GM19395 (cell line): ENCODE results near the gene CHST5.
"Not testable (repeated sequence)": the region's sequence is repeated elsewhere in the genome, so short reads cannot be mapped to it uniquely, and the experiment has no call there.

Experiments
- ATAC-seq: cut with Tn5 transposase; IDR thresholded peaks from one replicate; pipeline ENCODE4 v1.9.1; 2021; ENCODE audit warnings: mild to moderate bottlenecking, moderate library complexity; ENCODE audit not compliant: unreplicated experiment

The CHST5 gene

DNA sequence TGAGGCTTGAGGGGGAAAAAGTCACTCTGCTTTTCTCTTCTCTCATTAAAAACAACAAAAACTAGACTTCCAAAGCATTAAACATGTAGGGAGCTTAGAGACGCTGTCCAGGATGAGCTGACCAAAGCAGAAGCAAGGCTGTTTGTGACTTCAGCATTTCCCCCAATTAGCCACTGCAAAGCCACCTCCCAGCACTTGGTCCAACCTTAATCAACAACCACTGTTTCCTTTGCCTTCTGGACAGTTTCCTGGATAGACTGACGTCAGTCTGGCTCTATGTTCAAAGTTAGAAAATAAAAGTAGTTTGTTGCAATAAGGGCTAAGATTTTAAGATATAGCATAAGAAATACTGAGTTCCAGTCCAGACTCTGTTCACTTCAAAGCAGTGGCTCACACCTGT, 17.0 kb upstream of the CHST5 start:
- ATAC-seq, result no peak

DNA sequence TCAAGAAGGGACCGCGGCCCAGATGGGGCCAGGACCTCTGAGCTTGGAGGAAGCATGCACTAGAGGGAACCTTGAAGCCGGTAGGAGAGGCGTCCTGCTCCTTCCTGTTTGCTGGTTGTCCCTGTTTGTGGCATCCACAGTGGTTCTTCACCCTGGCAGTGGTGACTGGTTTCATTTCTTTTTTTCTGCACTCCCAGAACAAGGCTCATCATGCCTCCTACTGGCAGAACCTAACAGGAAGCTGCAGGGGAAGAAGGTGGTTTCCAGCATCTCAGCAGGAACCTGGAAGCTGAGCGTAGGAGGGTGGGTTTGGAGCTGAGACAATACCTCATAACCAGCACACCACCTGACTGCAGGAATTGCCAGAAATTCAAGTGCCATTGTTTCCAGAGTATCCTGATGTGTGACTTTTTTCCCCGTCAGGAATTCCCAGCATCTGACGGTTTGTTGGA, 14.3 kb upstream of the CHST5 start:
- ATAC-seq, result peak; percentile 88

DNA sequence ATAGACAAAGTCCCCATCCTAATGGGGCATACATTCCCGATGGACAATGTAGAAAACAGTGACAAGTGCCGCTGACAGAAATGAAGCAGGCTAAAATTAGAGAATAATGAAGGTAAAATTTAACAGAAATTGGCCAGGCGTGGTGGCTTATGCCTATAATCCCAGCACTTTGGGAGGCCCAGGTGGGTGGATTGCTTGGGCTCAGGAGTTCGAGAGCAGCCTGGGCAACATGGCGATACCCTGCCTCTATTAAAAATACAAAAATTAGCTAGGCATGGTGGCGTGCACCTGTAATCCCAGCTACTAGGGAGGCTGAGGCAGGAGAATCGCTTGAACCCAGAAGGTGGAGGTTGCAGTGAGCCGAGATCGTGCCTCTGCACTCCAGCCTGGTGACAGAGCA, 12.5 kb upstream of the CHST5 start:
- ATAC-seq, result not testable (repeated sequence)

DNA sequence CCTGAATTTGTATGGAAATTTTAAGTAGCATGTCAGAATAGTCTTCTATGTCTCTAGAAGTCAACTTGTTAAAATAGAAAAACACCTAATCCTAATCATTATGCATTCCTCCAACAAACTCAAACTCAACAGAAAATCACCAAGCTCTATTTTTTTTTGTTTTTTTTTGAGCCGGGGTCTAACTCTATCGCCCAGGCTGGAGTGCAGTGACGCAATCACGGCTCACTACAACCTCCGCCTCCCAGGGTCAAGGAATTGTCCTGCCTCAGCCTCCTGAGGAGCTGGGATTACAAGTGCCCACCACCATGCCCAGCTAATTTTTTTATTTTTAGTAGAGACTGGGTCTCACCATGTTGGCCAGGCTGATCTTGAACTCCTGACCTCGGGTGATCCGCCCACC, 10.4 kb upstream of the CHST5 start:
- ATAC-seq, result no peak

DNA sequence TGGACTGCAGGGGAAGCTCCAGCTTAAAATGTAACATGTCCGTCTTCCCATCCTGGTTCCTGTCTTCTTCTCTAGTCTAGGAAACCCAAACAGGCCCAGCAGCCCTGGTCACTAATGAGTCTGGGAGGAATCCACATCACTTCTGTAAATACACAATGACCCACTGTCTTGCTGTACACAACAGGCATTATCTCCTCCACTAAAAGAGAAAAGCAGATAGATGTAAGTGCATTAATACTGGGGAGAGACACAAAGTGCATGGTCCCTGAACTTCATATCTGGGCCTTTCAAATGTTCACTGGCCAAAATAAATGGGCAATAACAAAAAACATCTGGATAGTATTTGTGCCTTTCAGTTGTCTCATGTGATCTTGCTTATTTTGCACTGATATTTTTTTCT, 10.0 kb upstream of the CHST5 start:
- not testable (repeated sequence) for ATAC-seq

DNA sequence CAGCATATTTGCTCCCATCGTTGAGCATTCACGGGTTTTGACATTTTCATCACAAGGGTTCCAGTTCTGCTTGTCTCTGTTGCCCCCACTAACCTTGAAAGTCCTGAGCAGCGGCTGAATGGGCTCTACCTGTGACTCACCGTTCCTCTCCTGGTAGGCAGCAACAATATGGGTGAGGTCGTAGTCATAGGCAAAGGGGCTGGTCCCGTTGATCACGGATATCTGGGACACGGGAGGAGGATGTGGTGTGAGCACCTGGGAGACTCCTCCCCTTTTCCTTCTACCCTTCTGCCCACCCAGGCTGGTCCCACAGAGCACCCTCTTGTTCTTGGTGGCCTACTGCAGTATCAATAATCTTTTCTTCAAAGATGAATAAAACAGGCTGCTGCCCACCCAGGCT, 6.6 kb upstream of the CHST5 start:
- ATAC-seq, result not testable (repeated sequence)

DNA sequence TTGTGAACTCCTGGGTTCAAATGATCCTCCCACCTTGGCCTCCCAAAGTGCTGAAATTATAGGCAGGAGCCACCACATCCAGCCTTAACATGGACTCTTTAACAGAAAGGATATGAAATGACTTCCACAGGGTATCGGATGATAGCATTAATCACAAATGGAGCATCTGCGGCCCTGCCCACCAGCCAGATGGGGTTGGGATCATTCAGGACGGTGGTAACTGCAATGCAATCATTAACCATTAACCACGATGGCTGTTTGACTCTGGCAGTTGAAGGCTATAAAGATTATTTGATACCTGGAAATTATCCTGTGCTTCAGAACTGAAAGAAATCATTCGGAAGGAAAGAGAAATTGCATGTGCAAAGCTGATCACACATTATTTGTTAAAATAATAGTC, 5.3 kb upstream of the CHST5 start:
- no peak for ATAC-seq

DNA sequence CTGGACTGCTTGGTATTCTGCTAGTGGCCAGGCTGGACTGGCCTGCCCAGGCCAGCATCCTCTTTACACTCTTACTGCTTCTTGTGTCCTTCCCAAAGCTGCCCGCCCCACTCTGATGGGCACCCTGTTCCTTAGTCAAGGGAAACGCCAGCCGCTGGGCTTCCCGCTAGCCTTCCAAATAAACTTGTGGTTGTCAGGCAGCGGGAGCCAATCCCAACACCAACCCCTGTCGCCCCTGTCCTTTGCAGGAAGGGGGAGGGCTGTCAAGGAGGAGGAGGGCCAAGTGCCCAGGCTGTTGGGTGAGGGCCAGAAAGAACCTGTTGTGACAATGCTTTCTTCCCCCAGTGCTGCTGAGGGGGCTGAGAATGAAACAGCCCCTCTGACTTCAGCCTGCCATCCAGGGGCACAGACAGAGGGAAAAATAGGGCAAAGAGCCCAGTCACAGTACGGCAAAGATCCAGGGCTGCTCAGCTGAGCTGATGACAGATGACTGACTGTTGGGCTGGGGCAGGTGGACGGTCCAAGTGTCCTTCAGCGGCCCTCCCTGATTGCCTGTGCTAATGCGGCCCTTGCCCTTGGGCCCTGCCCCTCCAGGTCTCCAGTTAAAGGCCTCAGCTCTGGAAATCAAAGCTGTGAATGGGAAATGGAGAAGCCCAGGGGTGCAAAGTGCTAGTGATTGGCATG, 3.1 kb upstream of the CHST5 start:
- ATAC-seq, result not testable (repeated sequence)

DNA sequence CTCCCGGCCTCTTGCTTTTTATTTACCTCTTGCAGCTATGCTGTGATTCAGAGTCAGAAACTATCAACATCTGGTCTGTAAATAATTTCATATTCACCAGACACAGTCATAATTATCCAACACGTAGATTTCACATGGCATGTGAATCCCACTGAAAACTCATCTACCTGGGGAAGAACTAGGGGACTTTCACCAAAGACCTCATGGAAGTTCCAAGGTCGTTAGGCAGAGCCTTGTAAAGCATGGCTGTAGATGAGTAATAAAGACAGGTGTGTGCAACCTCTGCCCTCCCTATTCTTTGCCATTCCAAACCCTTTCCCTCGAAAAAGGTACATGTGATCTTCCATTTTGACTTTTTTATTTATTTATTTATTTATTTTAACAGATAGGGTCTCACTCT, 1.9 kb upstream of the CHST5 start:
- ATAC-seq, result no peak

DNA sequence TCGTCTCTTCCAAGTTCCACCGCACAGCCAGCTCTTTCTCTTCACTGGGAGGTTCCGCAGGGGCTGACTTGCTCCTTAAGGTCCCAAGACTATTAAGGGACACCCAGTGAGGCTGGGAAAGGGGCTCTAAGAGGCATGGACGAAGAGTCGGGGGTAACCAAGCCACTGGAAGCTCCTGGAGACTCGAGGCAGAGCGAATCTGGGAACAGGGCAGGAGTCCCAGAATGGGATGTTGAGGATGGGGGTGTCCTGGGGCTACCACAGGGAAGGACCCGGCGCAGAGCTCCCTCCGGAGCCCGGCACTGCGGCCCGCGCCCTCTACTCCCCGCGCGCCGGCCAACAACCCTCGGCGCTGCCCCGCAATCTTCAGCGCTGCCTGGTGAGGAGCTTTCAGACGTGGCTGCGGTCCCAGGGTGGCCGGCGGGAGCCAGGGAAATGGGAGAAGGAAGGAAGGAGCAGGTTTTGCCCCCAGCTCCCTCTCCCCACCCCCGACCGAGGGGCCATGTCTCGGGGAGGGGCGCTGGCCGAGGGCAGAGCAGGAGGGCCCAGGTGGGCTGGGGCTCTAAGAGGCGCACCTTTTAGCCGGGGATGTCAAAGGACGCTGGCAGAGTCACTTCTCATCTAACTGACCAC, 581 bp downstream of the CHST5 start:
- no peak for ATAC-seq

DNA sequence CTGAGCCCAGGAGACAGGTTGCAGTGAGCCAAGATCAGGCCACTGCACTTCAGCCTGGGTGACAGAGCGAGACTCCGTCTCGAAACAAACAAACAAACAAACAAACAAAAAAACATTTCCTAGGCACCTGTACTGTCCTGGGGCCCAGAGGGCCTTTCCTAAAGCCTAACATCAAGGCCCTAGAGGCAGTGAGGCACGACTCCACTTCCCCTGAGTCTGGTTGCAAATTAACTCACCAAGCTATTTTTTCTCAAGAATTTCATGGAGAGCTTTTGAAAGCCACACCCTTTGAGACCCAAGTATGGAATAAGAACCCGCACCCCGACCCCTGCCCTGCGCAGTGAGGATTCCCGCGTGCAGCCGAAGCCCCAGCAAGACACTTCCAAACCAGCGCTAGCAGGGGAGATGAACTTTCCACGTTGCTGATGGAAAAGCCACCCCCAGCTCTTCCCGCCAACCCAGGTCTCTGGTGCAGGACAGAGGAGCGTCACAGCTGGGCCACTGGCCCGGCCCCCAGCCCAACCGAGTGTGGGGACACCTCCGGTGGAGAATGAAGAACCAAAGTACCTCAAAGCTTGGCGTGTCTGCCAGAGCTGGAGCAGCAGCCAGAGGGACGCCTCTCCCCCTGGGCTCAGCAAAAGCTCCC, 1.2 kb downstream of the CHST5 start:
- ATAC-seq, result no peak

DNA sequence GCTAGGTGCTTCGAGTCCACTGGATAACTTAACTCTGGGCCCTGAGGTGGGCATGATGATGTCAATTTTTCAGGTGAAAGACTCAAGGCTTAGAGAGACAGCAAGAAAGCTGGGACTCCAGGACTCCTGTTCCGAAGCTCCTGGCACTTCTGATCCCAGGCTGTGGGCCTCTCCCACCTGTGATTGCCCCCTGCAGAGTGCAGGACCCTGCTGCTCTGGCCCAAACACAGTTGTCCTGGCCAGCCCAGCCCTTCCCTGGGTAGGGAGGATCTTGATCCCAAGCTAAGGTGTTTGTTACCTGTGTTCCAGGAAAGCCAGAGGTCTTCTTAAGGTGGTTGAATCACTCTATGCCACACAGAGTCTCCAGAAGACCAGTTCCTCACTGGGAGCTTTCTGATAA, 3.1 kb downstream of the CHST5 start:
- no peak for ATAC-seq

DNA sequence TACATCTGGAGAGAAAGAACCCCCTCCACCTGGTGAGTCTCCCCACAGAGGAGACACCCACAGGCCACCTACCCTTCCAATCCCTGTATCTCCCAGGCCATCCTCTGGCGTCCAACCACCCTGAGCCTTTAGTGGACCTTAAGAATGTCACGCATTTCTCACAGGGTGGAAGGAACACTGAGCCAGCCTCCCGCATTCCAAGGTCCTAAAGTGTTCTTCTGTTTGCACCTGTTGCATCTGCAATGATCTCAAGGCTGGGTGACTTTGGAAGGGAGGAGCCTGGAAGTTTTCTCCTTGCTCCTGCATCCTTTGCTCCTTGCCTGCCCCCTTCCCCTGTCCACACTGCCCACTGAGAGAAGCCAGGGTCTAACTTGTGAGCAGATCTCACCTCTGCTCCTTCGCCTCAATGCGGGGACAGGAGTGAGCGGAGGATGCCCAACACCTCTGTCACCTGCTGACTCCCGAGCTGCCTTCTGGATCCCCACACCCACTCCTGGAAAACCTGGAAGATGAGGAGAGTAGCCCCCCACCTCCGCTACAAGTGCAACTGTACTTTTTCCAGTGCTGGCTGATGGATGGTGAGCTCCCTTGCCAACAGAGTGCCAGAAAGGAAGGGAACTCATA, 3.7 kb downstream of the CHST5 start:
- ATAC-seq, result no peak

DNA sequence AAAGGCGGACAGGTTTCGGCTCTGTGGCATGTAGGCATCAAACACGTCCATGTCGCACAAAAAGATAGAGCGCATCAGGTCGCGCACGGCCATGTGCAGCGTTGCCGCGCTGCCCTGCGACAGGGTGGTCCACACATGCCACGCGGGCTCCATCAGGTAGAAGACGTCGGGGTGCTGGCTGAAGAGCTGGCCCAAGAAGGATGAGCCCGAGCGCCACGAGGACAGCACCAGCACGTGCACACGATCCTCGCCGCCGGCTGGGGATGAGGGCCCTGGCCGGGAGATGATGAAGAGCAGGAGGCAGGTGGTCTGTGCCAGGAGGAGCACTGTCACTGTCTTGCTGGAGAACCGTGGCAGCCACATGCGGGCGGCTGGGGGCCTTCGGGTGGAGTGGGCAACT, 5.9 kb downstream of the CHST5 start:
- ATAC-seq, result no peak

DNA sequence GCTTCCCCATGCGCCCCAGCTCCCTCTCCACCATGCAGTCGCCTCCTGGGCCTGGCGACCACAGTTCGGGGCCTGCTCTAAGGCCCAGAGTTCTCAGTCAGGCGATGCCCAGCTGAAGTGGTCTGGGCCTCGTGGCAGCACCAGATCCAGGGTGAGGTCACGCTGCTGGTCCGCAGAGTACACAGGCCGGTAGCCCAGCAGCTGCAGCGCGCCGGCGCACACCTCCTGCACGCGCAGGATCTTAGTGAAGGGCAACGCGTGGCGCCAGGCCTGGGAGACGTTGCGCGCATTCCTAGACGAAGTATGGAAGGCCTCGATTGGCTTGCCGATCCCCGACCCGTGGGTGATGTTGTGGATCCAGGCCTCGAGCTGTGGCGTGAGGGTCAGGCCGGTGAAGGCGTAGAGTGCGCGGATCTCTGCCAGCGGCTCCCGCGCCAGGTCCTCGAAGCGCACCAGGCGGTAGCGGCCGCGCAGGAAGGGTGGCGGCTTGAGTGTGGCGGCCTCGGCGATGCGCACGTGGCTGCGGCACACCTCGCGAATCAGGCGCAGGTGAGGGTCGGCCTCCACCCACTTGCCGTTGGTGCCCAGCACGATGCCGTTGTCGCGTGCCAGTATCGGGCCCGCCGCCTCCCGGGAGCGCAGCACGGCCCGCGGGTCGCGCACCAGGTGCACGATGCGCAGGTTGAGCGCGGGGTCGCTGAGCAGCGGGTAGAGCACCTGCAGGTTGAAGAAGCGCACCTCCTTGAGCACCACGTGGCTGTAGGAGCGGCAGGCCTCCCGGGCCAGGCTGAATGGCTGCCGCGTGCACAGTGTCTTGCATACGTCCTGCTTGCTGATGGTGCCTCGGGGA, 6.6 kb downstream of the CHST5 start:
- no peak for ATAC-seq

DNA sequence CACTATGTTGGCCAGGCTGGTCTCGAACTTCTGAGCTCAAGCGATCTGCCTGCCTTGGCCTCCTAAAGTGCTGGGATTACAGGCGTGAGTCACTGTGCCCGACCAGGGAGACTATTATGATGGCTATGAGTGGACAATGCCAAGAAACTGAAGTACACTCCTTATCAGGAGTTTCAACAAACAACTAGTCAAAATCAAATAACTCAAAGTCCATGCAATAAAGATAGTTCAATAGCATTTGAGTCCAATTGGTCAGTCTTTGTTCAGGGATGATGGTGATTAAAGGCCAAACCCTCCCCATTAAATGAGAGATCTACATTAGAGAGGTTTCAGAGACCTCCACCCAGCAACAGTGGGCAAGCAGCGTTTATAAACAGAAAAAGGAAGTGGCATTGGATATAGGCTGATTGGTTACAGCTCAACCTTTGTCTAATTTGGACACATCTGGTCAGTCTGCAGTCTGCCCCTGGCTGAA, 8.0 kb downstream of the CHST5 start:
- ATAC-seq, result no peak

DNA sequence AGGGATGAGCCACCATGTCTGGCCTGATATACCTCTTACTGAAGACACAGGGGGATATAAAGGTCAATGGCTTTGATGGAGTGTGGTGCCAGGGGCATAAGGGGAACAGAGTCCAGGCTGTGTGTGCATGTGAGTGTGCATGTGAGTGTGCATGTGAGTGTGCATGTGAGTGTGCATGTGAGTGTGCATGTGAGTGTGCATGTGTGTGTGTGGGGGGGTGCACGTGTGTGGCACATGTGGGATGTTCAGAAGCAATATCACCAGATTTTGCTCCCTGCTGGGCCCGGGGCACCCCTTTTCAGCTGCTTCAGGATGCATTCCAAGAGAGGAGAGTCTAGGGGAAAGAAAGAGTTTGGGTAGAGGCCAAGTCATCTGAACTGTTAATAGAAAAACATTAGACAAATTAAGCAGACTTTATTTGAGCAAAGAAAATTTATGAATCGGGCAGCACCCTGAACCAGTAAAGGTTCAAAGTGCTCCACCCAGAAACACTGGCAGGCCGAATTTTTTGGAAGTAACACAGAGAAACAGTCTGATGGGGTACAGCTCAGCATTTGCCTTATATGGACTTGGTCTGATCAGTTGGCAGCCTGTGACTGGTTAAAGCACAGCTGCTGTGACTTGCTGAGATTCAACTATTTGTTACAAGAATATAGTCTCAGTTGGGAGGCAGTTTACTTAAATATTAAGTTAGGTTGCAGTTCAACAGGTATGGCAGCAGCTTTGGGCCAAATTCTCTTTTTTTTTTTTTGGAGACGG, 9.7 kb downstream of the CHST5 start:
- no peak for ATAC-seq

DNA sequence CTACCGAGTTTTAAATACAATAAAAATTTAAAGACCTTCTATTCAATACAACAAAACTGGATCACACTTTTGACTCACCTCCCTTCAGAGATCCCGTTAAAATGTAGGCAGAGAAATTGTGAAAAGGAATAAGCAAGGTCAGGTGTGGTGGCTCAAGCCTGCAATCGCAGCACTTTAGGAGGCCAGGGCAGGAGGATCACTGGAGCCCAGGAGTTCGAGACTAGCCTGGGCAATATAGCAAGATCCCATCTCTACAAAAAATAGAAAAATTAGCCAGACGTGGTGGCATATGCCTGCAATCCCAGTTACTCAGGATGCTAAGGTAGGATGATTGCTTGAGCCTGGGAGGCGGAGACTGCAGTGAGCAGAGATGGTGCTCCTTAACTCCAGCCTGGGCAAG, 16.7 kb downstream of the CHST5 start:
- no peak for ATAC-seq

DNA sequence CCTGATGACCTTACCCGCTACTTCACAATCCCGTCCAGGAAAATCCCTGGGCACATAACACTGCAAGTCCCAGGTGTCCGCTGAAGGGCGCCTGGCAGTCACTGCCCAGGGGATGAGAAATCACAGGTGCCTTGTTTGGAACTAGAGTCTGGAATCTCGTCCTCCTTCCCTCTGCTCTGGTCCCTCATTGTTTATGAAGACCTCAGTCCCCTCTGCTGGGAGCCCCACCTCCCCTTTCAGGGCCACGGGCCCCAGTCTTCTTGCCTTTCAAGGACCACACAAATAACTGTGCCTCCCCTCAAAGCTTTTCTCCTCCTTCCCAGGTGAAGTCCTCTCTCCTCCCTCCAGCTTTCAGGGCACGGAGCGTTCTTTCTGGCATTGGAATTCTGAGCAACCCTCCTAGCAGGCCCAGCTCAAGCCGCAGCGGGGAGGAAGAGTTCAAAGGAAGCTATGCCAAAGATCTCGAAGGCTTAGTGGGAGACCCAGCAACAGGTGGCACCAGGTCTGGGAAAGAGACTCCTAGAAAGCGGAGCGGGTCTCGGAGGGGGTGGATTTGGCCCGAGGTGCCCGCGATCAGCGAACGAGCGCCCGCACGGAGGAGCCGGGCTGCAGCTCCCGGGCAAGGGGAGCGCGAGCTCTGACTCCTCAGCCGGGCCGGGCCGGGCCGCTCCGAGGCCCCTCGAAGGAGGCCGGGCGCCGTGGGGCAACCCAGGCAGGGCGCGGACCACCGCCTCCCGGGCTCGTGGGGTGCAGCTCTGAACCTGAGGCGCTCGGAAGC, 19.5 kb downstream of the CHST5 start:
- peak; percentile 29 for ATAC-seq
